ENCODE measurements around the gene CES1. TPM values are rescaled to one million over a fixed set of nuclear protein-coding genes. Genes with fewer than 3 reads are reported as not detected.
"Not testable (repeated sequence)": the region's sequence is repeated elsewhere in the genome, so short reads cannot be mapped to it uniquely, and the experiment has no call there.

The CES1 gene
- total RNA-seq, 1 experiment from 2014 or later = 1.5 TPM

GRCh38 chr16:55835581-55835980 lies 2.7 kb upstream of the CES1 start:
- H3K4me3 Mint-ChIP-seq = no peak overlapping the region
- no peaks in the 10 kb centered on the region for H3K9me3 Mint-ChIP-seq
- H3K27me3 Mint-ChIP-seq (ENCODE audit: low read depth) = peaks cover 13% of the 10 kb centered on the region
- ChIA-PET CTCF (no interaction called here), POLR2A (no interaction called here)
- ATAC-seq (no peak), DNase-seq (ENCODE audit: low spot score) (no peak)
- no peaks in the 10 kb centered on the region for H3K36me3 Mint-ChIP-seq
- H3K27ac Mint-ChIP-seq = no peak overlapping the region
- TF ChIP-seq ESRRA (CRISPR knock-in tag; IDR thresholded peaks at IDR 0.05; ENCODE audit: borderline replicate concordance) (no peak), ZNF232 (CRISPR knock-in tag; IDR thresholded peaks at IDR 0.05) (no peak), GABPB1 (CRISPR knock-in tag; IDR thresholded peaks at IDR 0.05) (0 out of 2 replicates have a peak, but pooled peaks have one; percentile 13), MAX (CRISPR knock-in tag; IDR thresholded peaks at IDR 0.05) (no peak)
- no peaks in the 10 kb centered on the region for H3K4me1 Mint-ChIP-seq

- ATAC-seq; POLR2A ChIA-PET; DNase-seq (ENCODE audit: low spot score); H3K27ac Mint-ChIP-seq; CTCF ChIA-PET; H3K36me3 Mint-ChIP-seq; H3K4me1 Mint-ChIP-seq; H3K9me3 Mint-ChIP-seq; H3K4me3 Mint-ChIP-seq: not testable (repeated sequence)
- peaks cover 16% of the 10 kb centered on the region for H3K27me3 Mint-ChIP-seq (ENCODE audit: low read depth)
Observed at GRCh38 chr16:55835173-55835572, 2.3 kb upstream of the CES1 start.

- no peak overlapping the region for H3K27ac Mint-ChIP-seq
- no peak overlapping the region for H3K4me3 Mint-ChIP-seq
- CTCF ChIA-PET = interaction anchor here (2.4 kb wide), 1 partner anchor 369 kb away, joined by 6 read pairs; no protein-coding TSS in a partner anchor
- no peaks in the 10 kb centered on the region for H3K4me1 Mint-ChIP-seq
- no peak for DNase-seq (ENCODE audit: low spot score)
- POLR2A ChIA-PET = no interaction called here
- peaks cover 16% of the 10 kb centered on the region for H3K27me3 Mint-ChIP-seq (ENCODE audit: low read depth)
- TF ChIP-seq GABPB1 (CRISPR knock-in tag; IDR thresholded peaks at IDR 0.05) (no peak), IRF2 (CRISPR knock-in tag; IDR thresholded peaks at IDR 0.05; ENCODE audit: borderline replicate concordance, low read depth) (no peak), ATF3 (CRISPR knock-in tag; conservative IDR thresholded peaks at IDR 0.05) (no peak), SMAD4 (CRISPR knock-in tag; IDR thresholded peaks at IDR 0.05) (no peak), GRHL2 (CRISPR knock-in tag; IDR thresholded peaks at IDR 0.05; ENCODE audit: insufficient replicate concordance, severe bottlenecking) (no peak), E2F5 (CRISPR knock-in tag; IDR thresholded peaks at IDR 0.05) (no peak)
- no peak for ATAC-seq
- no peaks in the 10 kb centered on the region for H3K9me3 Mint-ChIP-seq
- H3K36me3 Mint-ChIP-seq = no peaks in the 10 kb centered on the region
Observed at GRCh38 chr16:55834049-55834448, 1.2 kb upstream of the CES1 start.

- TF ChIP-seq TEAD4 (CRISPR knock-in tag; IDR thresholded peaks at IDR 0.05) (no peak), ZNF416 (CRISPR knock-in tag; IDR thresholded peaks at IDR 0.05) (no peak), RORB (CRISPR knock-in tag; IDR thresholded peaks at IDR 0.05) (no peak), ETV6 (CRISPR knock-in tag; IDR thresholded peaks at IDR 0.05) (no peak), GTF2I (CRISPR knock-in tag; conservative IDR thresholded peaks at IDR 0.05) (no peak), ZNF121 (CRISPR knock-in tag; IDR thresholded peaks at IDR 0.05) (no peak), MXD4 (CRISPR knock-in tag; IDR thresholded peaks at IDR 0.05; ENCODE audit: borderline replicate concordance) (no peak), ZMAT4 (CRISPR knock-in tag; IDR thresholded peaks at IDR 0.05) (no peak), NFYB (CRISPR knock-in tag; conservative IDR thresholded peaks at IDR 0.05; ENCODE audit: low read depth) (no peak), ESRRA (CRISPR knock-in tag; IDR thresholded peaks at IDR 0.05; ENCODE audit: borderline replicate concordance) (no peak), ATF1 (CRISPR knock-in tag; IDR thresholded peaks at IDR 0.05) (no peak), FOXJ3 (CRISPR knock-in tag; IDR thresholded peaks at IDR 0.05; ENCODE audit: borderline replicate concordance) (no peak), OVOL2 (CRISPR knock-in tag; IDR thresholded peaks at IDR 0.05; ENCODE audit: borderline replicate concordance) (no peak), JAZF1 (CRISPR knock-in tag; IDR thresholded peaks at IDR 0.05) (no peak), ZNF219 (CRISPR knock-in tag; IDR thresholded peaks at IDR 0.05; ENCODE audit: borderline replicate concordance) (no peak), KAT7 (CRISPR knock-in tag; IDR thresholded peaks at IDR 0.05; ENCODE audit: borderline replicate concordance) (no peak), E2F5 (CRISPR knock-in tag; IDR thresholded peaks at IDR 0.05) (no peak), SMAD4 (CRISPR knock-in tag; IDR thresholded peaks at IDR 0.05) (no peak), ATF3 (CRISPR knock-in tag; conservative IDR thresholded peaks at IDR 0.05) (no peak), CREB1 (CRISPR knock-in tag; IDR thresholded peaks at IDR 0.05) (no peak)
- Mint-ChIP-seq H3K27me3 (ENCODE audit: low read depth) (peaks cover 16% of the 10 kb centered on the region), H3K4me3 (peak overlapping the region; percentile 24), H3K9me3 (no peaks in the 10 kb centered on the region), H3K27ac (no peak overlapping the region), H3K4me1 (no peaks in the 10 kb centered on the region), H3K36me3 (no peaks in the 10 kb centered on the region)
- no peak for DNase-seq (ENCODE audit: low spot score)
- POLR2A ChIA-PET = no interaction called here
- CTCF ChIA-PET = interaction anchor here (1.1 to 2.4 kb wide), 2 partner anchors 120 to 367 kb away, joined by 5 to 6 read pairs; no protein-coding TSS in a partner anchor
- no peak for ATAC-seq
Observed at GRCh38 chr16:55832425-55832772, 497 bp downstream of the CES1 start.
